GM18505 (cell line): ENCODE measurements around the gene PLCB1.

ENCODE experiments used
- ATAC-seq: cut with Tn5 transposase; IDR thresholded peaks from one replicate; pipeline ENCODE4 v1.9.1; 2021; ENCODE audit not compliant: unreplicated experiment
- POLR2A ChIP-seq: IDR thresholded peaks from 4 replicates; pipeline ENCODE4 v1.6.1; 2011; ENCODE audit warnings: borderline replicate concordance; ENCODE audit not compliant: insufficient read depth, insufficient read length; ENCODE audit errors: extremely low read depth

The PLCB1 gene

DNA sequence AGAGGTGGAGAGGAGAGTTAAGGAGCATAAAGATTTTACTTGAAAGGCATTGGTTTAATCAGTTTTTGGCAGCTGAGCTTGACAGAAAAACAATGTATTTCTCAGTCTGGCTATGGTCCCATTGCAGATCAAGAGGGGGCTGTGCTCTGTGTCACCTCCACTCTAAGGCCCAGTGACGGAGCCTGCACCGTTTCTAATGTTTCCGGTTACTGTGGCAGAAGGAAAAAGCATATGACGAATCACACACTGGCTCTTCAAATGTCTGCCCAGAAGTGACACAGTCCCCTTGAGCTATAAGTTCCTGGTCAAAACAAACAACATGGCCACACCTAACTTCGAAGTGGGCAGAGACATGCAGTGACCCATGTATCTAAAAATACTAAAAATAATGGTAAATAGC is 372.0 kb downstream of the PLCB1 start:
- ATAC-seq, result no peak

GRCh38 chr20:8505476-8506200 is 373.6 kb downstream of the PLCB1 start:
- ATAC-seq, result no peak
- TF ChIP-seq POLR2A, result no peak

More for the DNA sequence above, 372.0 kb downstream of the PLCB1 start:
- TF ChIP-seq POLR2A, result no peak

DNA sequence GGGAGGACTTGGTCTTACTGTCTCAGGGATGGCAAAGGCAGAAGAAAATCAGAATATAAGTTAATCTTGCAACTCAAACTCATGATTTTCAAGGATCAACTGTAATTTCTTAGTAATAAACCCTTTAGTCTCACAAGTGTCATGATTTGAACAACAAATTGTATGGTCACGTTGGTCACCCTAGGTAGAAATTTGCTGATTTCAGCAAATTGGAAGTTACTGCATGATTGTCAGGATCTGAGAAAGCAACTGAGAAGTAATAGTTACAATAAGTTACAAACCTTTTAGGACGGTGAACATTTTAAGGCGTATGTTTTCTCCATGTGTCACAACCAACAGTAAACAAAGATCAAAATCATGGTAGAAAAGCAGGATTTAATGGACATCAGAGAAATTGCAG is 375.2 kb downstream of the PLCB1 start:
- TF ChIP-seq POLR2A, result no peak
- no peak for ATAC-seq

DNA sequence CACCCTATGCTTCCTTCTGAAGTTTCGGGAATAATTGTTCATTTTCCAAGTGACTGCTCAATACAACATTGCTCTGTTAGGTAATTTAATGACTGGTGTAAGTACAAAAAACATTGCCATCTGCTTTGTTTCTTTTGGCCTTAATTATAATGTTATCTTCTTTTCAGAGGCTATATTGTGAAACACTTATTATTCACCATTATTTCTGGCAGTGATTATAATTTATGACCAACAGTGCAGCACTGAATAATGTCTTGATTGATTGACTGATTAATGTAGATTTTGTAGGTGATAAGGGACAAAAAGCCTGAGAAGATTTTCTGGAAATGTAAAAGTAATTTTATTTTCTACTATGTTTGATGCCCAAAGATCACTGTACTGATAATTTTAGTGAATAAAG is 377.7 kb downstream of the PLCB1 start:
- ATAC-seq, result no peak

DNA sequence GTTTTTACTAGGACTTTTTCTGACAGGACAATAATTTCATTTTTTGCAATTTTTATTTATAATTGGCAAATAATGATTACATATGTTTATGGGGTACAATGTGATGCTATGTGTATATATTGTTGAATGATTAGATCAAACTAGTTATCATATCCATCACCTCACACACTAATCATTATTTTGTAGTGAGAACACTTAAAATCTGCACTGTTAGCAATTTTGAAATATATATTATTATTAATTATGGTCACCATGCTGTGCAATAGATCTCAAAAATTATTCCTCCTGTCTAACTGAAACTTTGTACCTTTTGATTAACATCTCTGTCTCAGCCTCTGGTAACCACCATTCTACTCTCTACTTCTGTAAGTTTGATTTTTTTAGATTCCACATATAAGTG is 378.7 kb downstream of the PLCB1 start:
- ATAC-seq, result no peak
- no peak for TF ChIP-seq POLR2A

More for the DNA sequence above, 377.7 kb downstream of the PLCB1 start:
- TF ChIP-seq POLR2A, result no peak

DNA sequence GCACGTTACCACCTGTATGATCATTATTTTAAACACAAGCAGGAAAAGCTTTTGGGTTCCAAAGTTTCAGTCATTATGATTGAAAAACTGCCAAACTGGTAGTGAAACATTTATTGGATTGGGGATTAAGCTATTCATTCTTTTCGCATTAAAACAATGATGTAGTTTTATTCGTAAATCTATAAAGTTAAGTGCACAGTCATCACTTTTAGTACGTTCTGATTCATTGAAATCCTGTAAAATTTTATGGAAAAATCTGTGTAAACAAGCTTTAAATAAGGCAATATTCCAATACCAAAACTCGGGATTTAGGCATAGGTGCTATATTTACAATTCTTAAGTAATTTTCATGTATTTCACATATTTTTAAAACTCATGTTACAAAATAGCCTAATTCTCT is 379.9 kb downstream of the PLCB1 start:
- no peak for ATAC-seq
- TF ChIP-seq POLR2A, result no peak

DNA sequence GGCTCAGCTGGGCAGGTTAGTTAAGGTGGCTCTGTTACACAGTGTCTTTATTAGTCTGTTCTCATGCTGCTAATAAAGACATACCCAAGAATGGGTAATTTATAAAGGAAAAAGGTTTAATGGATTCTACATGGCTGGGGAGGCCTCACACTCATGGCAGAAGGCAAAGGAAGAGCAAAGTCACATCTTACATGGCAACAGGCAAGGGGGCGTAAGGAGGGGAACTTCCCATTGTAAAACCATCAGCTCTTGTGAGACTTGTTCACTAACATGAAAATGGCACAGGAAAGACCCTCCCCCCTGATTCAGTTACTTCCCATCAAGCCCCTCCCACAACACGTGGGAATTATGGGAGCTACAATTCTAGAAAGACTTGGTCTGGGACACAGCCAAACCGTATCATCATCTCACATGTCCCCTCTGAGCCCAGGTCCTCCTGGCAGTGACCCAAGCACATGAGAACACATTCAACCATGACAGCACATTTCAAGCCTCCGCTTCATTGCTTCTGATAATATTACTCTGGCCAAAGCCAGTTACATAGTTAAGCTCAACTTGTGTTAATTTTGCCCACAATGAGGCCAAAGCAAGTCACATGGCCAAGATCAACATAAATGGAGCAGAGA is 383.9 kb downstream of the PLCB1 start:
- ATAC-seq, result no peak
- no peak for TF ChIP-seq POLR2A

DNA sequence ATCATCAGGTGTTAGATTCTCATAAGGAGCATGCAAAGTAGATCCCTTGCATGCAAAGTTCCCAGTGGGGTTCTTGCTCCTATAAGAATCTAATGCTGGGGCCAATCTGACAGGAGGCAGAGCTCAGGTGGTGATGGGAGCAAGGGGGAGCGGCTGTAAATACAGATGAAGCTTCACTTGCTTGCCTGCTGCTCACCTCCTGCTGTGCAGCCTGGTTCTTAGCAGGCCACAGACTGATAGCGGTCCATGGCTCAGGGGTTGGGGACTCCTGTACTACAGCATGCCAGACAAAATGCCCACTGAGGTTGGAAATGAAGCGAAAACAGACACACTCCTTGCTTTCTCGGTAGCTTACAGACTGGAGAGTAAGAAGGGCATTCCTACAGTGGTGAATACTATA is 386.8 kb downstream of the PLCB1 start:
- TF ChIP-seq POLR2A, result no peak
- no peak for ATAC-seq

GRCh38 chr20:8519887-8520286 is 387.8 kb downstream of the PLCB1 start:
- ATAC-seq, result no peak
- no peak for TF ChIP-seq POLR2A

DNA sequence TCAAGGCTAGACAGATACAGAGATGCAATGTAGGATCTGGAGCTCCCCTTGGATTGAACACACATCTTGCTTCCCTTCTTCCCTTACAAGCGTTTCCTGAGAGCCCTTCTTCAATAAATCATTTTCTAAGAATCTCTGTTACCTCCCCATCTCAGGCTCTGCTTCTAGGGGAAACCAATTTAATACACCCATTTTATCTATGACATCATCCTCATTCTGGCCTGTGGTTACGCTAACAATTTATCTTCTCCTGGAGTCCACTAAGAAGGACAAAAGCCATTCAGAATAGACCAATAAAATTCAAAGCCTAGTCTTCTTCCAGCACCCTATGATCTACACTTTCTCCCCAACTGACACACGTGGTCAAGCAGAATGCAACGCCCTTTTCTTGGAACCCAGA is 390.1 kb downstream of the PLCB1 start:
- no peak for ATAC-seq
- TF ChIP-seq POLR2A, result no peak

- no peak for ATAC-seq
- no peak for TF ChIP-seq POLR2A
Observed at GRCh38 chr20:8523684-8524083, 391.6 kb downstream of the PLCB1 start.

GRCh38 chr20:8524101-8525016 is 392.3 kb downstream of the PLCB1 start:
- no peak for ATAC-seq
- no peak for TF ChIP-seq POLR2A

- no peak for ATAC-seq
- TF ChIP-seq POLR2A, result no peak
Observed at GRCh38 chr20:8525017-8525343, 392.9 kb downstream of the PLCB1 start.
